Measurements from ENCODE around the gene HORMAD1.
"Not testable (repeated sequence)": the region's sequence is repeated elsewhere in the genome, so short reads cannot be mapped to it uniquely, and the experiment has no call there.

HORMAD1 gene

DNA sequence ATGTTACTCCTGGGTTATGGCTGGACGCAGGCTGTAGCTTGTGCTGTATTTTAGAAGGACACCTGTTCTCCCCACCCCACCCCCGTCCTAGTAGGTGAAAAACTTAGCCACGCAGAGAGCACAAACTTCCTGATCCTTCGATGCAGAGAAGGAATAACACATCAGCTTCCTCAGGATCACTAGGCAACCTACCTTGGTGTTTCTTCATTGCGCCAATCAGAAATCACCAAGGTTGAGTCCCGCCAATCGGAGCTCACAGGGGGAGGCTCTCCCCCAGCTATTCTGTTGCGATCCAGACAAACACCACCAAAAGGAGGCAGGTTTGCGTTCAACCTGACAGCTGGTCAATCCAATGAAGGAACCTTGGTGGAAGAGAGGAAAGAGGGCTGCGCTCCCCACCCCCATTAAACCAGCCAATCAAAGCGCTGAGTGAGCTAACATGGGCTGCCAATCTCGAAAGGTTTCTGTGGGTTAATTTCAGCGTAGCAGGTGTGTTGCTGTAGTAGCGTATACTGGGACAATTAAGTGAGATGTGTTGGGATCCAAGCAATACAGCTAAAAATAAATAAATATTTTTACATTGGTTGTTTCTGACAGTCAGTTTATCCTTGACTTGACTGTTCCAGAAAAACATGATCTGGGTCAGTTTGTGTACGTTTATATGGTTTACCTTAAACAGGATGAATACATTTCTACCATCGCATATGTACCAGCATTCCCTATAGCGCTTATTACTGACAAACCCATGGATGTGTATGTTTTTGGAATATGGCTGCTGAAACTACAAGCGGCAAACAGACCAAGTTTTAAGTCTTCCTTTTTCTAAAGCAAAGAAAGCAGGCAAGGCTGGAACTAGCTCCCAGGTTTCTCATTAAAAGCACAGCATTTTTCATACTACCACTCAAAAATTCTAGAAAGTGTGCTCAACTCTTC, 23.4 kb downstream of the HORMAD1 start, which contains the start of gene GOLPH3L:
TSS of gene GOLPH3L (minus strand) at position 160 of the 933 bp plus-strand sequence. CDS start 2,316 bp downstream, outside the sequence.
- DNase-seq = peak; percentile 99

DNA sequence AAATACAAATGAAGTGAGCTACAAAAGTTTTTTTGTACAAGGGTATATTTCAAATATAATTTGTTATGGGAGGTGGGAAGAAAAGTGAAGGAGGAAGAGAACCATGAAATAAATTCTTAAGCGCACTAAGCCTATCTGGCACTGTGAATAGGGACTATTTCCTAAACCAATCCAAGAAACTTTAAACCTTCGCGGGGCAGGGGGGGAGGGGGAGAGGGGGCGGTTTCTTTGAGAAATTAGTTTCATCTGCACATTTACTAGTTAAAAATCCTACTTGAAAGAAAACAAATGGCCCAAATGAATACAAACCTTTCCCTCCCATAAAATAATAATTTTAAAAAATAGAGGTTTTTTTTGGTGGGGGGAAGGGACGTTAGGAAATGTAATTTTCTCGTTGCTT, 24.1 kb downstream of the HORMAD1 start:
- DNase-seq = no peak

DNA sequence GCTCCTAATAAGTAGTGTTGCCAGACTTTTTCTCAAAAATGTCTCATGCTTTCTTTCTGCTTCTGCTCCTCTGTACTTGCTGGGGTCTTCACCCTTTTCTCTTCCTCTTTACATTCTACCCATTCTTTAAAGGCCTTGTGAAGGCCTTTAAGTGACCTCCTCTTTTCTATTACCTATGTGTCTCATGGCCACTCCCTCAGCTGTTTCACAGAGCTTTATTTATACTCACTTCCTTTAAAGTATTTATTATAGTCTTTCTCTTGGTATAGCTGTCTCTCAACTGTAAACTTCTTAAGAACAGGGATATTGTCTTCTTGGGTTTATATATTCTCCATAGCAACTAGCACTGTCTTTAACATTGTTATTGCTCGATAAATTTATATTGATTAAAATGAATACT, 24.5 kb downstream of the HORMAD1 start:
- DNase-seq = no peak

DNA sequence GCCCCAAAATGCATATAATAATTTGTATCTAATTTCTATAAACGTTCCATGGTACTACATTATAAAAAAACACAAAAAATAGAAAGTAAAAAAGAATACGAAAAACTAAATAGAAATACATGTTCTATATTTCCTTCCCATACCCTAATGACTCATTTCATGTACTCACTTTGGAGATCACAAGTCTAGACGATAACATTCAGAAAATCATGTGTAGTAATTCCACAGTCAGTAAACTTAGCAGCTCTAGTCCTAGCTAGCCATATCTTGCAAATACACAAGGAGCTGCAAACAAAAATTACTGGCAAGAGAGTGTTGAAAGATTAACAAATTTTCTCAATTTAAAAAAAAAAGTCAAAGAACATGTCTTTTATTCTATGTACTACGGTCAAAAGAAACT, 25.1 kb downstream of the HORMAD1 start:
- no peak for DNase-seq

DNA sequence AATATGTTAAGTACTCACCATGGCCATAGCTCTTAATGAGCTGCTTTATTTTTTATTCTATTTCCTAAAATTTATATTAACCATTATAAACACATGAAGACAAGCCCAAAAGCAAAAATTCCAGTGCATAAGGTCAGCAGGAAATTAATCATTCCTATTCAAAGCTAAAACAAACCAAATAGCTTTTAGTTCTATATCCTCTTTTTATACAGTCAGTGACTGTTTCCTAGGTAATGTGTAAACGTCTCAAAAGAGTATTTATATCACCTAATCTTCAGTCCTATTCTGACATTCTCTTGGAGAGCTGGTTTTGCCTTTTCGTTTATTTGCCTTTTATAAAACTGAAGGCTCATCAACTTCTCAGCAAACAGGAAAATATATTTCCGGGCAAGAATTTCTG, 28.0 kb downstream of the HORMAD1 start:
- no peak for DNase-seq

DNA sequence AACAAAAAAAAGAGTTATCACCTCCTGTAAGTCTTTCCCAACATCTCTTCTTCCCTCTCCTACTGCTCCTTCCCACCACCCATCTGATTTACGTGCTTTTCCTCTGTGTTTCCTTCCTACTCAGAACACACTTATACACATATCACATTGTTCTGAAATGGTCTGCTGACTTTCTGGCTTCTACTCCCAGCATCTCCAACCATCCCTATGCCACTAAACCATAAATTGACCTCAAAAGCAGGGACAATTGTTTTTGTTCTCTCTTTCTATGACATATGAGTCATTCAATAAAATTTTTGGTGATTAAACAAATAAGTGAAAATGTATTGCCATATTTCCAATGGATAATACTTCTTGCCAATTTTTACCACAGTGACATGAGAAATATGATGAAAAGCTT, 31.9 kb downstream of the HORMAD1 start:
- DNase-seq = no peak

DNA sequence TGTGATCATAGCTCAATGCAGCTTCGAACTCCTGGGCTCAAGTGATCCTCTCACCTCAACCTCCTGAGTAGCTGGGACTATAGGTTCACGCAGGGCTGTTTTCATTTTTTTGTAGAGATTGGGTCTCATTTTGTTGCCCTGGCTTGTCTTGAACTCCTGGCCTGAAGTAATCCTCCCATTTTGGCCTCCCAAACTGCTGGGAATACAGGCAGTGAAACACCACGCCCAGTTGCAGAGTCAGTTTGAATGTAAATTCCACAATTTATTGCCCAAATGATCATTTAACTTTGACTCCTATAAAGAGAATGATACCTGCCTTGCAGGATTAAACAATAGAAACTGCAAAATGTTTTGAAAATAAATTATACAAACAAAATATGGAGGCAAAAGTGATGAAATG, 34.4 kb downstream of the HORMAD1 start:
- no peak for DNase-seq

DNA sequence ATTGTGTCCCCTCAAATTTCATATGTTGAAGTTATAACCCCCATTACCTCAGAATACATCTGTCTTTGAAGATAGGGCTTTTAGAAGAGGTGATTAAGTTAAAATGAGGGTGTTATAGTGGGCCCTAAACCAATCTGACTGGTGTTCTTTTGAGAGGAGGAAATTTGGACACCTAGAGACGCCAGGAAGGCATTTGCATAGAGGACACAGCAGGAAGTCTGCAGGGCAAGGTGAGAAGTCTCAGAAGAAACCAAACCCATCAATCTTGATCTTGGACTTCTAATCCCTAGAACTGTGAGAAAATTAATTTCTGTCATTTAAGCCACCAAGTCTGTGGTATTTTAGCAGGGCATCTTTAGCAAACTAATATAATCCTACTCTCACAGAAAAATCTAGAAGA, 36.8 kb downstream of the HORMAD1 start:
- DNase-seq = no peak

DNA sequence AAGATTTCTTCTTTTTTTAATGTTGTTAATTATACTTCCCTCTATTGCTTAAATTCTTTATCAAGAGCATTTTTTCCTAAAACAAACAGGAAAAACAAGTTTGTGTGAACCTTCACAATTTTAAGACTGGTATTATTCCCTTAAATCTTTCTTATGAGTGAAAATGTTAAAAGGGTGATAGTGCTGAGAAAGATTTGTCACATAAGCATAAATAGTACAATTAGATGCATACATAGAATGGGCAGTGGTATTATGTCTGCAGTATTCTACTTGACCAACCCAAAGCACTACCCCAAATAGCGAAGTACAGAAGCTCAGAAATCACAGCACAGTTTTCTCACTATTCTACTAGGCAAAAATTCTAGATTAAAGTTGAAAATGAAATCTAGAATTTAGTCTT, 41.7 kb downstream of the HORMAD1 start:
- DNase-seq = no peak

DNA sequence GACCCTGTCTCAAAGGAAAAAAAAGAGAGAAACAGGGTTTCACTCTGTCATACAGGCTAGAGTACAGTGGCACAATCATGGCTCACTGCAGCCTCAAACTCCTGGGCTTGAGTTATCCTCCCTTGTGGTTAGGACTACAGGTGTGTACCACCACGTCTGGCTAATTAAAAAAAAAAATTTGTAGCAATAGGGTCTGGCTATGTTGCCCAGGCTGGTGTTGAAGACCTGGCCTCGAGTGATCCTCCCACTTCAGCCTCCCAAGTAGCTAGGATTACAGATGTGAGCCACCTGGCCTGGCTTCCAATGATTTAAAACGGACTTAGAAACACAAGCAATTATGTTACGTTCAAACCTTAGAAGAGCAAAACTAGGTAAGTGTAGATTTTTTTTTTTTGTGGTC, 45.8 kb downstream of the HORMAD1 start:
- no peak for DNase-seq

DNA sequence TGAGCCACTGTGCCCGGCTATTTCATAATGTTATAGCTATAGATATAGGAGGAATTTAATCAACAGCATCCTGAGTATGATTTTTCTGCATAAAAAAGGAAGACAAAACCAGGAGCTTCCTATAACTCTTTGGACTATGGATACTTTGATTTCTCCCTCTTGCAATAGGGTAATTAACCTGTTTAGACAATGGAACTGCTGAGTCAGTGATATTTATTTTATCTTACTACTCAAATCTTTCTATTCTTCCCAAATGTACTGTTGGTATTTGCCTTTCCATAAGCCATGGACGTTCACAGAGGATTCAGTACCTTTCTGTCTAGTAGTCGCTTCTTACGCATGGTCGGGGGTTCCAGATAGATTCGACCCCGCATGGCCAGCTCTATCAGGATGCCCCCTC, 57.4 kb downstream of the HORMAD1 start:
- DNase-seq = no peak

DNA sequence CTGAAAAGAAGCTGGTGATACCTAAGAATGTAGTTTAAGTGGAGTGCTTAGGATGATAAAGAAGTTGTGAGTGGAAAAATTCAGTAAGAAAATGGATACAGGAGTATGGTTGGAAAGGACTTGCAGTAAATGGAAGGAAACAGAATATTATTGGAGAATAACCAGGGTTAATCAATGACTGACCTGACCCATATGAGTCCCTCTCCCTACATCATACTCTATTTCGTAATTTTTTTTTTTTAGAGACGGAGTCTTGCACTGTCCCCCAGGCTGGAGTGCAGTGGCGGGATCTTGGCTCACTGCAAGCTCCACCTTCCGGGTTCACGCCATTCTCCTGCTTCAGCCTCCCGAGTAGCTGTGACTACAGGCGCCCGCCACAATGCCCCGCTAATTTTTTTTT, 57.9 kb downstream of the HORMAD1 start:
- no peak for DNase-seq

DNA sequence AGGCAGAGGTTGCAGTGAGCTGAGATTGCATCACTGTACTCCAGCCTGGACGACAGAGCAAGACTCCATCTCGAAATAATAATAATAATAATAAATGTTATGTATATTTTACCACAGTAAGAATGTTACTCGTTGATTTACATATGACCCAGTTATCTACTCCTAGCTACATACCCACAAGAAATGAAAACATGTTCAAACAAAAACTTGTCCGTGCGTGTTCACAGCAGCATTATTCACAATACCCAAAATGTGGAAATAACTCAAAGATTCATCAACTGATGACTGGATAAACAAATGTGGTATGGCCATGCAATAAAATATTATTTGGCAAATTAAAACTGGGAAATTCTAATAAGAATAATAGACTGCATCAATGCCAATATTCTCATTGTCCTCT, 59.5 kb downstream of the HORMAD1 start:
- DNase-seq = no peak

DNA sequence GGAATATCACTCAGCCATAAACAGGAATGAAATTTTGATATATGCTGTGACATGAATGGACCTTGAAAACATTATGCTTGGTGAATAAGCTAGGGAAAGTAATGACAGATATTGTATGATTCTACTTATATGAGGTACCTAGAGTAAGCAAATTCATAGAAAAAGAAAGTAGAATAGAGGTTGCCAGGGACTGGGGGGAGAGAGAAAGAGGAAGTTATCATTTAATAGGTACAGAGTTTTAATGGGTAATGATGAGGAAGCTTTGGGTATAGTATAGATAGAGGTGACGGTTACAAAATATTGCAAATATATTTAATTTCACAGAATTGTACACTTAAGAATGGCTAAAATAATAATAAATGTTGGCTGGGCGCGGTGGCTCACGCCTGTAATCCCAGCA, 60.1 kb downstream of the HORMAD1 start:
- DNase-seq = no peak

DNA sequence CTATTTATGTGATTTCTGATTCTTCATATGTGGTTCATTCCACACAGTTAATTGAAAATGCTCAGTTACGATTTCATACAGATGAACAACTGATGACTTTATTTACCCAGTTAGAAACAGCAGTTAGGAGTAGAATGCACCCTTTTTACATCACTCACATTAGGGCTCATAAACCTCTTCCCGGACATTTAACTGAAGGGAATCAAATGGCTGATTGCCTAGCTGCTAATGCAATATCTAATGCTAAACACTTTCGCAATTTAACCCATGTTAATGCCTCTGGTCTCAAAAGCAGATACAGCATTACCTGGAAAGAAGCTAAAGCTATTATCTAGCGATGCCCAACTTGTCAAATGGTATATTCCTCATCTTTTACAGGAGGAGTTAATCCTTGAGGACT, 63.6 kb downstream of the HORMAD1 start:
- DNase-seq = not testable (repeated sequence)

DNA sequence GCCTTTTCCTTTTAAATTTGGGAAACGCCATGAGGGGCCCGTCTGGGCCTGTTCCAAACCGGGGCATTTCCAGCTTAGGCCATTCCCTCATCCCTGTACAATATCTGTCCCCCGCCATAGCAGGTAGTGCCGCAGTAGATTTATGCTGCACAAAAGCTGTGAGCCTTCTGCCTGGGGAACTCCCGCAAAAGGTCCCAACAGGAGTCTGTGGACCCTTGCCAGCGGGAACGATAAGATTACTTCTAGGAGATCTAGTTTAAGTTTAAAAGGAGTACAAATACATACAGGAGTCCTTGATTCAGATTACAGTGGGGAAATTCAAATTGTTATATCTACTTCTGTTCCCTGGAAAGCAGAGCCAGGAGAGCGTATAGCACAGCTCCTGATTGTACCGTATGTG, 66.1 kb downstream of the HORMAD1 start:
- not testable (repeated sequence) for DNase-seq

DNA sequence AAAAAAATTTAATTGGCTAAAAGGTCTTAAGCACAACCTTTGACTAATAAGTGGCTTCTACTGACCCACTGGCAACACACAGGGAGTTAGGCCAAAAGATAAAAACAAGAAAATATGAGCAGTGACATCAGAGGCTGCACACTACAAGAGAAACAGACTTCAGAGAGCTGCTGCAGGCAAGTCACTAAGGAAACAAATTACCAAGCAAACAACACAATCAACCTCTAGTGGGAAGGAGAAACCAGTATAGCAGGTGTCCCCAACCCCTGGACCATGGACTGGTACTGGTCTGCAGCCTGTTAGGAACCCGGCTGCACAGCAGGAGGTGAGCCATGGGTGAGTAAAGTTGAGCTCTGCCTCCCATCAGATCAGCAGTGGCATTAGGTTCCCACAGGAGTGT, 70.5 kb downstream of the HORMAD1 start:
- DNase-seq = no peak

DNA sequence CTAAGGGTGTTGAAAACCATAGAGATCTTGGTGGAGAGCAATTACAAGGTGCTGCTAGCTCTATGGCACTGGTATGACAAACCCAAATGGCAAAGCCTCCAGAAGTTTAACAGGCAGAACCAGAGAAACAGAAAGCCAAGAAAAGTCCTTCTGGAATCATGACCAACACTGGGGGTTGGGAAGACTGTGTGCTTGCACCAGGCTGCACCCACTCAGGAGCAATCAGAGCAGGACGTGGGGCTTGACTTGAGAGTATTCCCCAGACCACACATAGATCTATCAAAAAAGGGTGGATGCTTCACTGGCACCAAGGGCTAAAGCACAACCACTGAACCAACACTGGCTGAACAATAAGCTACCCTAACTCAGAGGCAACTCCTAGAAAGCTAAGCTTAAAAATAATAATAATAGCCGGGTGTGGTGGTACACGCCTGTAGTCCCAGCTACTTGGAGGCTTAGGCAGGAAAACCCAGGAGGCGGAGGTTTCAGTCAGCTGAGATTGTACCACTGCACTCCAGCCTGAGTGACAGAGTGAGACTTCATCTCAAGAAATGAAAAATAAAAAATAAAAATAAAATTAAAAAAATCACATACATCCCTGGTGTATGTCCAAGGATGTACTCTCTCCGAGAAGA, 71.1 kb downstream of the HORMAD1 start:
- no peak for DNase-seq
